LHCN-M2 (cell line): ENCODE results near the gene STPG3. TPM values are rescaled to one million over a fixed set of nuclear protein-coding genes. Genes with fewer than 3 reads are reported as not detected.

Source experiments
- DNase-seq: peaks from one replicate; pipeline ENCODE4 v3.0.0-alpha.2; 2012; ENCODE audit warnings: low read depth
- total RNA-seq: library from RNA; depleted of rRNA; stranded (reverse); fragments of >200 nt; gene quantifications from 2 replicates; pipeline ENCODE4 v1.2.3, GENCODE V29; 2014

The STPG3 gene
- total RNA-seq, 1 experiment from 2014 or later: not detected

GRCh38 chr9:137265496-137266161 lies 14.5 kb downstream of the STPG3 start:
- no peak for DNase-seq

- no peak for DNase-seq
Observed at GRCh38 chr9:137266162-137266527, 15.1 kb downstream of the STPG3 start.

GRCh38 chr9:137266585-137267453 lies 15.7 kb downstream of the STPG3 start:
- no peak for DNase-seq

- no peak for DNase-seq
Observed at GRCh38 chr9:137267933-137268355, 16.9 kb downstream of the STPG3 start.

GRCh38 chr9:137268538-137269201 lies 17.6 kb downstream of the STPG3 start:
- no peak for DNase-seq

- DNase-seq: peak; percentile 20
Observed at GRCh38 chr9:137269231-137269772, 18.2 kb downstream of the STPG3 start.

GRCh38 chr9:137270929-137271695 lies 20.0 kb downstream of the STPG3 start:
- no peak for DNase-seq

- no peak for DNase-seq
Observed at GRCh38 chr9:137271696-137272076, 20.6 kb downstream of the STPG3 start.

GRCh38 chr9:137272241-137273094 lies 21.4 kb downstream of the STPG3 start:
- DNase-seq: no peak

- DNase-seq: no peak
Observed at GRCh38 chr9:137273095-137273490, 22.0 kb downstream of the STPG3 start.

- no peak for DNase-seq
Observed at GRCh38 chr9:137273611-137274320, 22.7 kb downstream of the STPG3 start.

GRCh38 chr9:137275203-137275587 lies 24.1 kb downstream of the STPG3 start:
- DNase-seq: no peak

- no peak for DNase-seq
Observed at GRCh38 chr9:137275588-137276472, 24.7 kb downstream of the STPG3 start.

- peak; percentile 37 for DNase-seq
Observed at GRCh38 chr9:137276473-137277328, 25.6 kb downstream of the STPG3 start.

- peak; percentile 80 for DNase-seq
Observed at GRCh38 chr9:137277329-137278041, 26.4 kb downstream of the STPG3 start, which contains the start of gene TOR4A. TSS of gene TOR4A (plus strand) at chr9:137277726. CDS start at chr9:137278690, 964 bp downstream.

GRCh38 chr9:137278061-137278701 lies 27.1 kb downstream of the STPG3 start:
- no peak for DNase-seq
